ENCODE measurements around the gene NHLH2.

NHLH2 gene

DNA sequence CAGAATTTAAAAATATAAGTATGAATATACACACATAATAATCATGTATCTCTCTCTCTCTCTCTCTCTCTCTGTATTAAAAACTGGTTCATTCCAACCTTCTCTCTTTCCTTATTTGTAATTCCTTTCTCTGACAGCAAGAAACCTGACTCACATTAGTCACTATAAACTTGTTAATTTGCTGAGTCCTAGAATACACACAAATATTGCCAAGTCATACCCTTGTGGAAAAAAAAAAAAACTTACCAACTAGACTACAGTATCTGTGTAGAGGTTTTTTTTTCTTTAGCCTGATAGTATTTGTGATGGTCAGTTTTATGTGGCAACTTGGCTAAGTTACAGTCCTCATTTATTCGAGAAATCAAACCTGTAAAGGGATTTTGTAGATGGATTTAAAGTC, 26.3 kb upstream of the NHLH2 start:
- no peak overlapping the region for H3K9ac ChIP-seq (ENCODE audit: low read length)
- no peak overlapping the region for H3K4me3 ChIP-seq (ENCODE audit: low read length)
- no peaks in the 10 kb centered on the region for H3K4me1 ChIP-seq (ENCODE audit: control insufficient read depth, low read depth, low read length)
- H3K27me3 ChIP-seq (ENCODE audit: control insufficient read depth, insufficient read depth, low read length): no peaks in the 10 kb centered on the region
- no peaks in the 10 kb centered on the region for H3K36me3 ChIP-seq (ENCODE audit: control insufficient read depth, low read depth, low read length)
- H3K27ac ChIP-seq (ENCODE audit: low read length): no peak overlapping the region
- H3K9me3 ChIP-seq (ENCODE audit: control insufficient read depth, low read depth, low read length): no peaks in the 10 kb centered on the region

DNA sequence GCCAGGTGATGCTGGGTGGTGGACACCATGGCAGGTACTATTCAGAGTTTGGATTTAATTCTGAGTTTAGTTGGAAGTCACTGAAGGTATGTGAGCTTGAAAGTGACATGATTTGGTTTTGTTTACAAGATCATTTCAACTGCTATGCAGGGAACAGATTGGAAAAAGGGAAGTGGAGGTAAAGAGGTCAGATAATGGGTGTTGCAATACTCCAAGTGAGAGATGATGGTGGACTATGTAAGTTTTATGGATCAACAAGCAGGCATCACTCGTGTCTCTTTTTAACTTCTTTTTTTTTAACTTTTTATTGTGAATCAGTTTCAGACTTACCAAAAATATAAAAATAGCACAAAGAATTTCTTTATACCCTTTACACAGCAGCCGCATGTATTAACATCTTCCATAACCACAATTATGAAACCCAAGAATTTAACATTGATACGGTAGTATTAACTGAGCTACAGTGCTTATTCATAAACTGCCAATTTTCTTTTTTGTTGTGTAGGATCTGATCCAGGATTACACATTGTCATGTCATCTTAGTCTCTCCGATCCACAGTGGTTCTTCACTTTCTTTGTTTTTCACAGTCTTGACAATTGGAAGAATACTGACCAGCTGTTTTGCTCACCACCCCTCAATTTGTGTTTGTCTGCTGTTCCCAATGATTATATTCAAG, 24.9 kb upstream of the NHLH2 start:
- no peak overlapping the region for H3K4me3 ChIP-seq (ENCODE audit: low read length)
- no peaks in the 10 kb centered on the region for H3K9me3 ChIP-seq (ENCODE audit: control insufficient read depth, low read depth, low read length)
- H3K4me1 ChIP-seq (ENCODE audit: control insufficient read depth, low read depth, low read length): no peaks in the 10 kb centered on the region
- no peak overlapping the region for H3K9ac ChIP-seq (ENCODE audit: low read length)
- H3K36me3 ChIP-seq (ENCODE audit: control insufficient read depth, low read depth, low read length): no peaks in the 10 kb centered on the region
- no peaks in the 10 kb centered on the region for H3K27me3 ChIP-seq (ENCODE audit: control insufficient read depth, insufficient read depth, low read length)
- H3K27ac ChIP-seq (ENCODE audit: low read length): no peak overlapping the region

DNA sequence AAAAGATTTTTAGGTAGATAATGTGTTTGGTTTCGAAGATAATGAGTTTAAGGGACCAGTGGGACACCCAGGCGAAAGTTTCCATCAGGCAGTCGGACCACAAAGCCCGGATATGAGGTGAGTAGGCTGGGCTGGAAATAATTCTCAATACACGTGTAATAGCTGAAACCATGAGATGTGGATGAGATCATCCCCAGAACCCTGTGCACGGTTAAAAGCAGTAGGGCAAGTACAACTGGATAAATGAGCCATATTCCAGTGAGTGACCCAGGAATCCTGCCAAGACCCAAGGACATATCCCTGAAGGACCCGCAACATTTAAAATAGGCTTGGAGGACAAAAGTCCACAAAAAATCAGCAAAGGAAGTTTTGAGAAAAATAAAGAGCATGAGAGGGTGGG, 21.5 kb upstream of the NHLH2 start:
- H3K27ac ChIP-seq (ENCODE audit: low read length): no peak overlapping the region

DNA sequence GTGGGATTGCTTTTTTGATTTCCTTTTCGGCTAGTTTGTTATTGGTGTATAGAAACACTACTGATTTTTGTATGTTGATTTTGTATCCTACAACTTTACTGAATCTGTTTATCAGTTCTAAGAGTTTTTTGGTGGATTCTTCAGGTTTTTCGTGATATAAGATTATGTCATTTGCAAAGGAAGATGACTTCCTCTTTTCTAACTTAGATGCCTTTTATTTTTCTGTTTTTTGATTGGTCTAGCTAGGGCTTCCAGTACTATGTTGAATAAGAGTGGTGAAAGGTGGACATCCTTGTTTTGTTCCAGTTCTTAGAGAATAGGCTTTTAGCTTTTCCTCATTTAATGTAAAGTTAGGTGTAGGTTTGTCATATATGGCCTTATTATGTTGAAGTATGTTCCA, 13.1 kb upstream of the NHLH2 start:
- H3K27ac ChIP-seq (ENCODE audit: low read length): no peak overlapping the region
- H3K9me3 ChIP-seq (ENCODE audit: control insufficient read depth, low read depth, low read length): no peaks in the 10 kb centered on the region
- no peaks in the 10 kb centered on the region for H3K4me1 ChIP-seq (ENCODE audit: control insufficient read depth, low read depth, low read length)
- H3K4me3 ChIP-seq (ENCODE audit: low read length): no peak overlapping the region
- no peaks in the 10 kb centered on the region for H3K27me3 ChIP-seq (ENCODE audit: control insufficient read depth, insufficient read depth, low read length)
- no peaks in the 10 kb centered on the region for H3K36me3 ChIP-seq (ENCODE audit: control insufficient read depth, low read depth, low read length)
- no peak overlapping the region for H3K9ac ChIP-seq (ENCODE audit: low read length)

More for the DNA sequence above, 21.5 kb upstream of the NHLH2 start:
- H3K4me3 ChIP-seq (ENCODE audit: low read length): no peak overlapping the region
- no peaks in the 10 kb centered on the region for H3K27me3 ChIP-seq (ENCODE audit: control insufficient read depth, insufficient read depth, low read length)
- no peaks in the 10 kb centered on the region for H3K9me3 ChIP-seq (ENCODE audit: control insufficient read depth, low read depth, low read length)
- H3K4me1 ChIP-seq (ENCODE audit: control insufficient read depth, low read depth, low read length): no peaks in the 10 kb centered on the region
- H3K36me3 ChIP-seq (ENCODE audit: control insufficient read depth, low read depth, low read length): no peaks in the 10 kb centered on the region
- H3K9ac ChIP-seq (ENCODE audit: low read length): no peak overlapping the region

DNA sequence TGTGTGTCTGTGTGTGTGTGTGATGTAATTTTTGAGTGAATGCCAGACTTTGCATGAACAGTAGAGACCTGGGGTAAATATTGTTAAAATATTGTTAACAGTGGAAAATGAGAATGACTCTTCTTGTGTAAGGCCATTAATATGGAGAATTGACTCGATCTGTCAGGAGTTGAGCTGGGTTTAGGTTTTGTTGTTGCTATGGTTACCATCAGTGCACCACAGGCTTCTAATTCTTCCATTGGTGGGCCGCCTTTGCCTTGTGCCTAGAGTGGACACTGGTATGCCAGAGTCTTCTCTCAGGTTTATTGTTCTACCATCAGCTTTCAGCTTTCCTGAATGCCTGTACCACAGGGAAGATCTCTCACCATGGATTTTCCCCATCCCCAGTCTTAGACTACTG, 10.0 kb upstream of the NHLH2 start:
- no peak overlapping the region for H3K27ac ChIP-seq (ENCODE audit: low read length)
- no peaks in the 10 kb centered on the region for H3K27me3 ChIP-seq (ENCODE audit: control insufficient read depth, insufficient read depth, low read length)
- H3K36me3 ChIP-seq (ENCODE audit: control insufficient read depth, low read depth, low read length): no peaks in the 10 kb centered on the region
- H3K4me1 ChIP-seq (ENCODE audit: control insufficient read depth, low read depth, low read length): no peaks in the 10 kb centered on the region
- no peak overlapping the region for H3K9ac ChIP-seq (ENCODE audit: low read length)
- H3K4me3 ChIP-seq (ENCODE audit: low read length): no peak overlapping the region
- no peaks in the 10 kb centered on the region for H3K9me3 ChIP-seq (ENCODE audit: control insufficient read depth, low read depth, low read length)

DNA sequence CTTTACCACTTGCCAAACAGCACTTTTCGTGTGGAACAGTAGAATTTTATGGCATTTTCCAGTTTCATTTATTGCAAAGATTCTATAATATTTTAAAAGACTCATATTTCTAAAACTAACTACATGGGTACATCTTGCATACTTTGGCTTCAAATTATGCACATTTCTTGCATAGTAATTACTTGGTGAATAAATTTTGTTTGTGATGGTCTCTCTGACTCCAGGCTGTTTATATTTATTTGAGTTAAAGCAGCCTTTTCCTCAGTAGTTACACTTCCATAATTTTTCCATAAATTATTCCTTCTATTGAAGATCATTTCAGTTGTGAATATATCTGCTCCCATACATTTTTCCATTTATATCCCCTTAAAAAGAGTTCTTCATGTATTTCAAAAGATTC, 6.9 kb upstream of the NHLH2 start:
- no peaks in the 10 kb centered on the region for H3K36me3 ChIP-seq (ENCODE audit: control insufficient read depth, low read depth, low read length)
- no peak overlapping the region for H3K9ac ChIP-seq (ENCODE audit: low read length)
- H3K9me3 ChIP-seq (ENCODE audit: control insufficient read depth, low read depth, low read length): no peaks in the 10 kb centered on the region
- H3K27ac ChIP-seq (ENCODE audit: low read length): no peak overlapping the region
- H3K4me1 ChIP-seq (ENCODE audit: control insufficient read depth, low read depth, low read length): no peaks in the 10 kb centered on the region
- no peak overlapping the region for H3K4me3 ChIP-seq (ENCODE audit: low read length)
- H3K27me3 ChIP-seq (ENCODE audit: control insufficient read depth, insufficient read depth, low read length): no peaks in the 10 kb centered on the region

DNA sequence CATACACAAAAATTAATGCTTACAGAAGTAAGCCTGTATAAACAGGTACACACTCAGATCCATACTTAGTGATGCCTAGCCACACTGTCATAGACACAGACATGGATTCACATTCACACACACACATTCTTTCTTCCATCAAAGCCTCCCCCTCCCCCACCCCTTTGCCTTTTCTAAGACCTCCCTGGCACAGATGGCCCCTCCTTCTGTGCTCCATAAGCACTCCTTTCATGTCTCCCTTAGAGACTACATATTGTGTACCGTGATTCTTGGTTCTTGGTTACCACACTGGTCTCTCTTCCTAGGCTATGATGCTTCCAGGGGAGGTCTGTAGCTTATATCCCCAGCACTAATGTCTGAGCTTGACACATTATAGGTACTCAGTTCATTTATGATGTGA, 2.0 kb upstream of the NHLH2 start:
- no peaks in the 10 kb centered on the region for H3K9me3 ChIP-seq (ENCODE audit: control insufficient read depth, low read depth, low read length)
- H3K4me1 ChIP-seq (ENCODE audit: control insufficient read depth, low read depth, low read length): peaks cover 4% of the 10 kb centered on the region
- H3K9ac ChIP-seq (ENCODE audit: low read length): no peak overlapping the region
- peaks cover 12% of the 10 kb centered on the region for H3K27me3 ChIP-seq (ENCODE audit: control insufficient read depth, insufficient read depth, low read length)
- no peak overlapping the region for H3K4me3 ChIP-seq (ENCODE audit: low read length)
- no peaks in the 10 kb centered on the region for H3K36me3 ChIP-seq (ENCODE audit: control insufficient read depth, low read depth, low read length)
- H3K27ac ChIP-seq (ENCODE audit: low read length): no peak overlapping the region

DNA sequence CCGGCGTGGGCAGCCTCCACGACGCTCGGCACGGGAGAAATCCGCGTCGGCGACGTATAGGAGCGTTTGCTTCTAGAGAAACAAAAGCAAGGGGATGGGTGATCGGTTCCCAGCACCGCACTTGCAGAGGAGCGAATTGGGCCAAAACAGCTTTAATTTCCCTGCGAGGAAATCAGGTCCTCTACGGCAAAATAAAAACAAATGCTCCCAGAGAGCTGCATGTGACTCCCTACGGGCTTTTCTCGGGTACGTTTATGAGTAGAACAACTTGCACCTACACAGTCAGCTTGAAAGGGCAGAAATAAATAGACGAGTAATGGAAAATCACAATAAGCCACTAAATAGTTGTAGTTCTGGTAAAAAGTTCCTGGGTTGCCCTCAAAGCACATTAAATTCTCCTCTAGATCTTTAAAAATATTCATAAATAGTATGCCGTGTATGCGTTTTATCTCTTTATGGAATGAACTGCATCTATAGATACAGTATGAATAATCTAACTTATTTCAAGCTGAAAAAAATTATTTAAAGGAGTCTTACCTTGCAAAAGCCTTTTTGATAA, 1.2 kb downstream of the NHLH2 start:
- no peaks in the 10 kb centered on the region for H3K9me3 ChIP-seq (ENCODE audit: control insufficient read depth, low read depth, low read length)
- no peaks in the 10 kb centered on the region for H3K36me3 ChIP-seq (ENCODE audit: control insufficient read depth, low read depth, low read length)
- H3K27me3 ChIP-seq (ENCODE audit: control insufficient read depth, insufficient read depth, low read length): peaks cover 12% of the 10 kb centered on the region
- H3K4me1 ChIP-seq (ENCODE audit: control insufficient read depth, low read depth, low read length): peaks cover 4% of the 10 kb centered on the region
- no peak overlapping the region for H3K27ac ChIP-seq (ENCODE audit: low read length)
- H3K4me3 ChIP-seq (ENCODE audit: low read length): peak overlapping the region; percentile 38
- H3K9ac ChIP-seq (ENCODE audit: low read length): peak overlapping the region; percentile 16

DNA sequence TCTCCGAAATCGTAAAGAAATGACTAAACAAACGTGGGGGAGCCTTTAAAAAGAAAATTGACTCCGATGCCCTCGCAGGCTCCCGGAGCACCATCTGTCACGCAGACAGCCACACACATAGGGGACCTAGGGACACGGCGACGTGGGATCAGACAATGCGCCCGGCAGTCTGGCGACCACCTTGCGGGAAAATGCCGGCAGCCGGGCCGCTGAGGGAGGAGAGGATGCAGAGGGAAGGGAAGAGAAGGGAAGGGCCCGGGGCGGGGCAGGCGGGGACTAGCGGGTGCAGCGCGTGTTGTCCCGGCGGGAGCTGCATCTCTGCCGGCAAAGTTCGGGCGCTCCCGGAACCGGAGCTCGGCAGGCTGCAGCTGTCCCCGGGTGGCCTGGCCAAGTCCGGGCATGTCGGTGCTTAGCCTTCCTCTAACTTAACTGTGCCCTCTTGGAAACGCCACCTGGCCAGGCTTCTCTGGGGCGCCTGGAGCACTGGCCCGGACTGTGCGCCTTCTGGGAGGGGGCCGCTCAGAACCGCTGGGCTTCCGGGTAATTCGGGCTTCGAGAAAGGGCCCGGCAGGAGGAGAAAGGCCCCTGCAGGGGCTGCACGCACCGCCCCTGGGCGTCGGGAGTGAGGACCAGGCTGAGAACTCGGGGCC, 1.8 kb downstream of the NHLH2 start:
- no peak overlapping the region for H3K27ac ChIP-seq (ENCODE audit: low read length)

DNA sequence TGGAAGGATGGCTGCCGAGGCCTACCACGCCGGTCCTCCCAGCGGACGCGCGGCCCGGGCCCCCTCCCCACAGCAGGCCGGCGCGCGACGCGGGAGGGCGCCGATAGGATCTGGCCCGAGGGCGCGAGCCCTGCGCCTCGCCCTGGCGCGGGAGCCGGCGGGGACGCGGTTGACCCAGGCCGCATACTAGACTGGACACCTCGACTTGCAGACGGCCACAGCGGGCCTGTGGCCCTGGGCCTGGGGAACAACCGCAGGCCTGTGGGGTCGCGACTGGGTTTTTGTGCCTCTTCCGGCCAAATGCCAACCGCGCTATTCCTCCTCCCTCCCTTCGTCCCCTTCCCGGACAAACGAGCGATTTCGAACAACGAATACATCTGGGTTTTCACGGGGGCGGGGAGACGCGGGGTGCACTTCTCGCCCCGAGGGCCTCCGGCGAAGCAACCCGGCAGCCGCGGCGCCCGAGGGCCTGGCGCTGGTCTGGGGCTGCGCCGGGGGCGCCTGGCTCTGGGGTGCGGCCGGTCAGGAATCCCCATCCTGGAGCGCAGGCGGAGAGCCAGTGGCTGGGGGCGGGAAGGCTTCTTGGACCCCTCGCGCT, 2.4 kb downstream of the NHLH2 start:
- Histone ChIP-seq H3K9me3 (ENCODE audit: control insufficient read depth, low read depth, low read length) (no peaks in the 10 kb centered on the region), H3K4me3 (ENCODE audit: low read length) (no peak overlapping the region), H3K27ac (ENCODE audit: low read length) (no peak overlapping the region), H3K9ac (ENCODE audit: low read length) (no peak overlapping the region), H3K27me3 (ENCODE audit: control insufficient read depth, insufficient read depth, low read length) (peaks cover 12% of the 10 kb centered on the region), H3K4me1 (ENCODE audit: control insufficient read depth, low read depth, low read length) (peaks cover 4% of the 10 kb centered on the region), H3K36me3 (ENCODE audit: control insufficient read depth, low read depth, low read length) (no peaks in the 10 kb centered on the region)

More for the DNA sequence above, 1.8 kb downstream of the NHLH2 start:
- Histone ChIP-seq H3K9ac (ENCODE audit: low read length) (peak overlapping the region; percentile 16), H3K4me1 (ENCODE audit: control insufficient read depth, low read depth, low read length) (peaks cover 4% of the 10 kb centered on the region), H3K9me3 (ENCODE audit: control insufficient read depth, low read depth, low read length) (no peaks in the 10 kb centered on the region), H3K4me3 (ENCODE audit: low read length) (peak overlapping the region; percentile 38), H3K36me3 (ENCODE audit: control insufficient read depth, low read depth, low read length) (no peaks in the 10 kb centered on the region), H3K27me3 (ENCODE audit: control insufficient read depth, insufficient read depth, low read length) (peaks cover 12% of the 10 kb centered on the region)

DNA sequence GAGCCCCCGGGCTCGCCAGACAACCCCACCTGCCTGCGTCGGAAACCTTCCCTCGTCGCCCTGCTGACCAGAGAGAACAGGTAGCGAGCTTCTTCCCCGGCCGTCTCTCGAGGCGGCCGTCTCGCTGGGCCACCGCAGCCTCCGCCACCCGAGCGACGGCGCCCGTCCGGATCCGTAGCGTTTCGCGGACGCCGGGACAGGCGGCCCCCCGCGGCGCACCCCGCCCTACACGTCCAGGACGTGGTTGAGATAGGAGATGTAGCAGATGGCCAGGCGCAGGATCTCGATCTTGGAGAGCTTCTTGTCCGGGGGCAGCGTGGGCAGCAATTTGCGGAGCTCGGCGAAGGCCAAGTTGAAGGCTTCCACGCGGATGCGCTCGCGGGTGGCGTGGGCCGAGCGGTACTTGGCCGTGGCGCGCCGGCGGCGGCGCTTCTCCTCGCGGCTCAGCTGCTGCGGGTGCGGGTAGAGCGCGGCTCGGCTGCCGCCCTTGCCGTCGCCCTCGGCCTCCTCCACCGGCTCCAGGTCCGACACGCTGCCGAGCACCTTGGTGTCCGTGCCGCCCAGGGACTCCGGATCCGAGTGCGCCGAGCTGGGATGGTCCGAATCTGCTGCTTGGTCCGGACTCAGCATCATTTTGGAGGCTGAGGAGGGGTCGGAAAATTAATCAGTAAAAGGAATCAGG, 3.0 kb downstream of the NHLH2 start:
- H3K27ac ChIP-seq (ENCODE audit: low read length): no peak overlapping the region
- H3K36me3 ChIP-seq (ENCODE audit: control insufficient read depth, low read depth, low read length): no peaks in the 10 kb centered on the region
- no peaks in the 10 kb centered on the region for H3K9me3 ChIP-seq (ENCODE audit: control insufficient read depth, low read depth, low read length)
- H3K4me3 ChIP-seq (ENCODE audit: low read length): no peak overlapping the region
- H3K27me3 ChIP-seq (ENCODE audit: control insufficient read depth, insufficient read depth, low read length): peaks cover 12% of the 10 kb centered on the region
- H3K9ac ChIP-seq (ENCODE audit: low read length): no peak overlapping the region
- peaks cover 4% of the 10 kb centered on the region for H3K4me1 ChIP-seq (ENCODE audit: control insufficient read depth, low read depth, low read length)

All from iPS-18a (cell line).